Transverse colon (tissue), 4 donors: ENCODE measurements around the gene LEPROT. TPM values are rescaled to one million over a fixed set of nuclear protein-coding genes. Genes with fewer than 3 reads are reported as not detected.

Experiments
- DNase-seq: peaks from one replicate; pipeline ENCODE4 v3.0.0-alpha.2; 2019
- H3K27ac ChIP-seq, 4 donors: fragments of 200-600 bp; sonication (generic); 2 replicates each; pipeline ENCODE4 v1.5.1; 2016 to 2018; ENCODE audit warnings: inconsistent platforms in 4 of 4
- H3K27me3 ChIP-seq: fragments of 200-600 bp; sonication (generic); 2 replicates; pipeline ENCODE4 v1.5.1; 2017; ENCODE audit warnings: inconsistent platforms
- H3K36me3 ChIP-seq, 4 donors: fragments of 200-600 bp; sonication (generic); 2 replicates each; pipeline ENCODE4 v1.5.1; 2017 to 2019; ENCODE audit warnings: inconsistent platforms in 4 of 4
- H3K4me1 ChIP-seq, 4 donors: fragments of 200-600 bp; sonication (generic); 2 replicates each; pipeline ENCODE4 v1.5.1; 2017 to 2020; ENCODE audit warnings: inconsistent platforms in 4 of 4
- H3K4me3 ChIP-seq, 4 donors: fragments of 200-600 bp; sonication (generic); 1 replicate in 1 of 4; 2 replicates in 3 of 4; pipeline versions ENCODE4 v1.5.1 to v1.6.1; 2017 to 2019; ENCODE audit warnings: inconsistent platforms in 4 of 4
- H3K9me3 ChIP-seq, 2 donors: fragments of 200-600 bp; sonication (generic); 2 replicates each; pipeline ENCODE4 v1.5.1; 2017 to 2019; ENCODE audit warnings: inconsistent platforms in 2 of 2
- EP300 ChIP-seq: sonication (generic); formaldehyde crosslinking; IDR thresholded peaks from one replicate; pipeline ENCODE4 v1.6.1; 2017; ENCODE audit warnings: antibody characterized with exemption, low read depth
- POLR2A ChIP-seq: fragments of 450-650 bp; IDR thresholded peaks from one replicate; pipeline ENCODE4 v1.6.1; 2016; ENCODE audit warnings: antibody characterized with exemption, mild to moderate bottlenecking, moderate library complexity
- POLR2AphosphoS5 ChIP-seq, 3 donors: sonication (generic); formaldehyde crosslinking; IDR thresholded peaks; one replicate each; pipeline ENCODE4 v1.6.1; 2016; ENCODE audit warnings: antibody characterized with exemption in 3 of 3
- WGBS, 2 donors: methylation state at CpG; one replicate each; pipeline ENCODE4 v1.1.5; 2018; ENCODE audit warnings: low coverage in 1 of 2; 5-methylcytosine and 5-hydroxymethylcytosine counted together
- in situ Hi-C, 4 donors: fragments of 200-750 bp; cut with MboI; loops; one replicate each; pipeline versions ENCODE4 v1.15.0 to v1.15.1; 2017; ENCODE audit warnings: low sequenced_read_pairs in 3 of 4, low pct_ligation_motif_present in 1 of 4, low pct_unique_long_range_greater_than_20kb in 1 of 4
- intact Hi-C: fragments of 100-400 bp; cut with DNase I; formaldehyde crosslinking; loops from one replicate; pipeline ENCODE4 v1.15.1; 2023; ENCODE audit warnings: low total_unique reads
- total RNA-seq, 4 donors: library from RNA; depleted of rRNA; stranded (reverse); fragments of >200 nt; gene quantifications; one replicate each; pipeline ENCODE4 v1.1.0, GENCODE V29; 2016
- TF ChIP-seq, protein P1 (sequence below), 5 experiments: fragments of 200-600 bp in 3 of 5; fragments of 450-650 bp in 2 of 5; sonication (generic) in 3 of 5; IDR thresholded peaks; 1 replicate in 2 of 5; 2 replicates in 3 of 5; pipeline ENCODE4 v1.5.1; 2016 to 2017; ENCODE audit warnings: antibody characterized with exemption in 5 of 5, inconsistent platforms in 3 of 5, mild to moderate bottlenecking in 2 of 5, moderate library complexity in 1 of 5

The LEPROT gene
- total RNA-seq, 4 donors from 2014 or later, result 14.1 to 69.4 (median 36.6) TPM

DNA sequence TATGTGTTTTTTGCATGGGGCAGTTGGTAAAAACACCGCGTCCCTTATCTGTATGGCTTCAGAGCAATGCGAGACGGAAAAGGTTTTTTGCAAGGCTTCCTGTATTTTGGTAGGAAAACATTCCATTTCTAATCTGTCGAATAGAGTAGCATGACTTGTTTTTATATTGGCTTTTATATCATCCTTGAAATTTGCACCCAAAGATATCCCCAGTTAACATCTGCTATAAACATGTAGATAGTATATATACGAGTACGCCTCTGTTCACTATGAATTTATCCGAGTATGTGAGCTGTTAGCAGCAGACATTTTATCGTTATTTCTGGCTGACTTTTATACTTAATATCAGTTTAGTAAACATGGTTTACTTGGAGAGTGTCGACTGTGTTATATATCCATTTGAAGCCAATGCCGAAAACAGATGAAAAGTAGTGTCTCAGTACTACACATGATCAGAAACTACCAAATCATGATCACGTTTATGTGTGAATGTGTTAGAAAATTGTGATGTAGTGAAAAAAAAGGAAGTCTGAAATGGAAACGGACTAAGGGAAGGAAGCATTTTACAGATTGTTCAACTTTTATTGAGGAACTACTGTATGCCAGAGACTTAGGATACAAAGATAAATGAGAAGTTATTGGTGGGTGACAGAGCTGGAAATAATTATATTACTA is 1.0 kb downstream of the LEPROT start:
- Histone ChIP-seq H3K4me3 (peak overlapping the region; percentile 53 to 99 (median 95)), H3K27me3 (no peaks in the 10 kb centered on the region), H3K9me3 (no peaks in the 10 kb centered on the region), H3K4me1 (peaks cover 8 to 33% (median 13%) of the 10 kb centered on the region in 4 donors), H3K27ac (peak overlapping the region; percentile 96 to 100 (median 99)), H3K36me3 (peaks cover 0 to 10% (median 4%) of the 10 kb centered on the region in 4 donors)
- 5 to 10% methylated on average over 13 of the region's 13 CpGs for WGBS, 2 donors
- in situ Hi-C loops, result loop anchor here in 2 of 4 donors (25.0 kb wide), 2 partner anchors 334 to 359 kb away; no protein-coding TSS in a partner anchor
- TF ChIP-seq, protein P1, sequence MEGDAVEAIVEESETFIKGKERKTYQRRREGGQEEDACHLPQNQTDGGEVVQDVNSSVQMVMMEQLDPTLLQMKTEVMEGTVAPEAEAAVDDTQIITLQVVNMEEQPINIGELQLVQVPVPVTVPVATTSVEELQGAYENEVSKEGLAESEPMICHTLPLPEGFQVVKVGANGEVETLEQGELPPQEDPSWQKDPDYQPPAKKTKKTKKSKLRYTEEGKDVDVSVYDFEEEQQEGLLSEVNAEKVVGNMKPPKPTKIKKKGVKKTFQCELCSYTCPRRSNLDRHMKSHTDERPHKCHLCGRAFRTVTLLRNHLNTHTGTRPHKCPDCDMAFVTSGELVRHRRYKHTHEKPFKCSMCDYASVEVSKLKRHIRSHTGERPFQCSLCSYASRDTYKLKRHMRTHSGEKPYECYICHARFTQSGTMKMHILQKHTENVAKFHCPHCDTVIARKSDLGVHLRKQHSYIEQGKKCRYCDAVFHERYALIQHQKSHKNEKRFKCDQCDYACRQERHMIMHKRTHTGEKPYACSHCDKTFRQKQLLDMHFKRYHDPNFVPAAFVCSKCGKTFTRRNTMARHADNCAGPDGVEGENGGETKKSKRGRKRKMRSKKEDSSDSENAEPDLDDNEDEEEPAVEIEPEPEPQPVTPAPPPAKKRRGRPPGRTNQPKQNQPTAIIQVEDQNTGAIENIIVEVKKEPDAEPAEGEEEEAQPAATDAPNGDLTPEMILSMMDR (IDR thresholded peaks at IDR 0.05), result no peak
- TF ChIP-seq POLR2AphosphoS5 (IDR thresholded peaks at IDR 0.05) (no peak), POLR2A (no peak), EP300 (no peak)
- no peak for DNase-seq
- intact Hi-C loops, result no loop called here

- intact Hi-C loops, result no loop called here
- DNase-seq, result no peak
- in situ Hi-C loops, result loop anchor here in 2 of 4 donors (25.0 kb wide), 2 partner anchors 335 to 360 kb away; no protein-coding TSS in a partner anchor
- H3K36me3 ChIP-seq, result peaks cover 0 to 19% (median 8%) of the 10 kb centered on the region in 4 donors
- H3K27ac ChIP-seq, result peak overlapping the region in 2 of 4 donors; percentile 96 to 99
- H3K4me3 ChIP-seq, result peak overlapping the region in 1 of 4 donors; percentile 99
- TF ChIP-seq POLR2A (no peak), POLR2AphosphoS5 (IDR thresholded peaks at IDR 0.05) (no peak), EP300 (no peak)
- TF ChIP-seq, protein P1 (IDR thresholded peaks at IDR 0.05), result no peak
- WGBS, 2 donors, result 80 to 96% methylated on average over 1 to 12 of the region's 12 CpGs
- H3K4me1 ChIP-seq, result peaks cover 8 to 33% (median 13%) of the 10 kb centered on the region in 4 donors
- no peaks in the 10 kb centered on the region for H3K27me3 ChIP-seq
- H3K9me3 ChIP-seq, result no peaks in the 10 kb centered on the region
Measured at GRCh38 chr1:65422241-65423203, 2.1 kb downstream of the LEPROT start.

- Histone ChIP-seq H3K36me3 (peaks cover 0 to 30% (median 14%) of the 10 kb centered on the region in 4 donors), H3K27ac (no peak overlapping the region), H3K4me3 (no peak overlapping the region), H3K27me3 (no peaks in the 10 kb centered on the region), H3K9me3 (no peaks in the 10 kb centered on the region), H3K4me1 (peaks cover 8 to 32% (median 13%) of the 10 kb centered on the region in 4 donors)
- in situ Hi-C loops, result loop anchor here in 2 of 4 donors (25.0 kb wide), 2 partner anchors 337 to 362 kb away; no protein-coding TSS in a partner anchor
- TF ChIP-seq POLR2AphosphoS5 (IDR thresholded peaks at IDR 0.05) (no peak), EP300 (no peak), POLR2A (no peak)
- TF ChIP-seq, protein P1 (IDR thresholded peaks at IDR 0.05), result no peak
- 91% methylated on average over 2 of the region's 2 CpGs; no CpG with 5 or more reads in 1 of the 2 donors for WGBS, 2 donors
- no peak for DNase-seq
- intact Hi-C loops, result no loop called here
Measured at GRCh38 chr1:65423884-65424572, 3.6 kb downstream of the LEPROT start.
